RWPE2 (cell line): Measurements from ENCODE around the gene CLIC1.

Source experiments
- ATAC-seq: fragments of 200-7000 bp; cut with Tn5 transposase; 3 replicates; pipeline ENCODE4 v1.9.1; 2021; ENCODE audit warnings: low read depth
- DNase-seq: peaks from one replicate; pipeline ENCODE4 v3.0.0-alpha.2; 2020; ENCODE audit warnings: low spot score
- H3K27ac ChIP-seq: fragments of 450-650 bp; 2 replicates; pipeline ENCODE4 v1.5.1; 2017; ENCODE audit warnings: mild to moderate bottlenecking; ENCODE audit not compliant: poor library complexity, severe bottlenecking
- H3K27me3 ChIP-seq: fragments of 250-450 bp; sonication (Bioruptor Pico); 2 replicates; pipeline ENCODE4 v1.5.1; 2021; ENCODE audit warnings: mild to moderate bottlenecking, moderate library complexity; ENCODE audit not compliant: insufficient read depth, poor library complexity, severe bottlenecking
- H3K36me3 ChIP-seq: fragments of 250-450 bp; sonication (Bioruptor Pico); 2 replicates; pipeline ENCODE4 v1.5.1; 2020; ENCODE audit warnings: low read depth, mild to moderate bottlenecking, moderate library complexity
- H3K4me1 ChIP-seq: fragments of 250-450 bp; sonication (Bioruptor Pico); 2 replicates; pipeline ENCODE4 v1.5.1; 2021; ENCODE audit warnings: mild to moderate bottlenecking, moderate library complexity; ENCODE audit not compliant: insufficient read depth, poor library complexity, severe bottlenecking
- H3K4me3 ChIP-seq: fragments of 250-450 bp; sonication (Bioruptor Pico); 2 replicates; pipeline ENCODE4 v1.5.1; 2021; ENCODE audit warnings: mild to moderate bottlenecking, moderate library complexity; ENCODE audit not compliant: severe bottlenecking
- H3K9me3 ChIP-seq: fragments of 250-450 bp; sonication (Bioruptor Pico); 2 replicates; pipeline ENCODE4 v1.5.1; 2021; ENCODE audit warnings: mild to moderate bottlenecking, moderate library complexity; ENCODE audit not compliant: severe bottlenecking
- CTCF ChIP-seq: fragments of 450-650 bp; IDR thresholded peaks from one replicate; pipeline ENCODE4 v1.5.1; 2017; ENCODE audit warnings: mild to moderate bottlenecking, moderate library complexity; ENCODE audit not compliant: poor library complexity, severe bottlenecking

CLIC1 gene

GRCh38 chr6:31701666-31702404, 34.5 kb downstream of the CLIC1 start:
- Histone ChIP-seq H3K4me1 (no peaks in the 10 kb centered on the region), H3K4me3 (peak overlapping the region; percentile 88), H3K27ac (peak overlapping the region; percentile 53), H3K27me3 (no peaks in the 10 kb centered on the region), H3K9me3 (no peaks in the 10 kb centered on the region), H3K36me3 (peaks cover 18% of the 10 kb centered on the region)
- ATAC-seq (no peak), DNase-seq (no peak)
- TF ChIP-seq CTCF = no peak

- H3K36me3 ChIP-seq = peaks cover 20% of the 10 kb centered on the region
- no peak overlapping the region for H3K27ac ChIP-seq
- H3K4me3 ChIP-seq = no peak overlapping the region
Measured at GRCh38 chr6:31700740-31701401, 35.5 kb downstream of the CLIC1 start.

GRCh38 chr6:31697555-31697954, 38.8 kb downstream of the CLIC1 start:
- H3K27me3 ChIP-seq = no peaks in the 10 kb centered on the region
- ATAC-seq = no peak
- DNase-seq = no peak
- peaks cover 34% of the 10 kb centered on the region for H3K36me3 ChIP-seq
- no peak overlapping the region for H3K27ac ChIP-seq
- no peak overlapping the region for H3K4me3 ChIP-seq
- no peaks in the 10 kb centered on the region for H3K4me1 ChIP-seq
- TF ChIP-seq CTCF = no peak
- H3K9me3 ChIP-seq = no peaks in the 10 kb centered on the region

More at GRCh38 chr6:31700740-31701401, 35.5 kb downstream of the CLIC1 start:
- DNase-seq = no peak
- no peaks in the 10 kb centered on the region for H3K4me1 ChIP-seq
- H3K27me3 ChIP-seq = no peaks in the 10 kb centered on the region
- H3K9me3 ChIP-seq = no peaks in the 10 kb centered on the region
- ATAC-seq = no peak
- TF ChIP-seq CTCF = no peak

GRCh38 chr6:31693535-31693934, 42.8 kb downstream of the CLIC1 start:
- no peak for TF ChIP-seq CTCF
- Histone ChIP-seq H3K27ac (no peak overlapping the region), H3K9me3 (no peaks in the 10 kb centered on the region), H3K4me1 (no peaks in the 10 kb centered on the region), H3K4me3 (no peak overlapping the region), H3K27me3 (no peaks in the 10 kb centered on the region), H3K36me3 (peaks cover 42% of the 10 kb centered on the region)
- no peak for DNase-seq
- ATAC-seq = no peak

GRCh38 chr6:31692886-31693285, 43.4 kb downstream of the CLIC1 start:
- Histone ChIP-seq H3K9me3 (no peaks in the 10 kb centered on the region), H3K27ac (no peak overlapping the region), H3K27me3 (no peaks in the 10 kb centered on the region), H3K4me3 (no peak overlapping the region), H3K4me1 (no peaks in the 10 kb centered on the region), H3K36me3 (peaks cover 45% of the 10 kb centered on the region)
- no peak for TF ChIP-seq CTCF
- ATAC-seq (no peak), DNase-seq (no peak)
